Upper lobe of right lung (tissue), 1 donor: ENCODE data around the gene RNF207. TPM values are rescaled to one million over a fixed set of nuclear protein-coding genes. Genes with fewer than 3 reads are reported as not detected.

Experiments
- ATAC-seq: fragments of 200-7000 bp; cut with Tn5 transposase; one replicate; pipeline ENCODE4 v1.9.1; 2020; ENCODE audit warnings: mild to moderate bottlenecking, moderate library complexity
- DNase-seq: peaks from one replicate; pipeline ENCODE4 v3.0.0-alpha.2; 2020
- H3K27ac ChIP-seq: fragments of 200-600 bp; one replicate; pipeline ENCODE4 v1.8.0; 2022
- H3K27me3 ChIP-seq: fragments of 200-600 bp; one replicate; pipeline ENCODE4 v1.8.0; 2022; ENCODE audit warnings: mild to moderate bottlenecking
- H3K36me3 ChIP-seq: fragments of 200-600 bp; one replicate; pipeline ENCODE4 v1.8.0; 2022
- H3K4me1 ChIP-seq: fragments of 200-600 bp; one replicate; pipeline ENCODE4 v1.8.0; 2022
- H3K4me3 ChIP-seq: fragments of 200-600 bp; one replicate; pipeline ENCODE4 v1.8.0; 2022; ENCODE audit warnings: mild to moderate bottlenecking
- H3K9me3 ChIP-seq: fragments of 200-600 bp; one replicate; pipeline ENCODE4 v1.8.0; 2022
- CTCF ChIP-seq: fragments of 200-600 bp; IDR thresholded peaks from one replicate; pipeline ENCODE4 v1.8.0; 2022; ENCODE audit warnings: antibody characterized with exemption
- intact Hi-C: fragments of 100-400 bp; cut with DNase I; formaldehyde crosslinking; loops from one replicate; pipeline ENCODE4 v1.11.0; 2022
- total RNA-seq: library from RNA; stranded (reverse); fragmentation: NEBNext Ultra II Directional; extraction: Animal tissue kit (Norgen Biotek cat#: 25700); gene quantifications from one replicate; pipeline ENCODE4 v1.2.1, GENCODE V29; 2021
- donor health status: DM: no; HTN: yes; CAD: no; lungs with severe emphysema.

Gene RNF207
- total RNA-seq, 1 donor from 2014 or later: 12.7 TPM

- Histone ChIP-seq H3K9me3 (no peaks in the 10 kb centered on the region), H3K27ac (no peak overlapping the region), H3K4me3 (no peak overlapping the region), H3K4me1 (peaks cover 6% of the 10 kb centered on the region), H3K36me3 (peaks cover 61% of the 10 kb centered on the region), H3K27me3 (peaks cover 7% of the 10 kb centered on the region)
- ATAC-seq: peak; percentile 32
- intact Hi-C loops: no loop called here
- TF ChIP-seq CTCF: peak; percentile 39
- DNase-seq: no peak
Observed at GRCh38 chr1:6185635-6186382, 20.1 kb upstream of the RNF207 start.

GRCh38 chr1:6188466-6188865 lies 17.5 kb upstream of the RNF207 start:
- intact Hi-C loops: no loop called here
- Histone ChIP-seq H3K36me3 (peaks cover 85% of the 10 kb centered on the region), H3K4me3 (no peak overlapping the region), H3K27me3 (no peaks in the 10 kb centered on the region), H3K27ac (no peak overlapping the region), H3K4me1 (no peaks in the 10 kb centered on the region), H3K9me3 (no peaks in the 10 kb centered on the region)
- no peak for DNase-seq
- no peak for TF ChIP-seq CTCF
- ATAC-seq: no peak

- TF ChIP-seq CTCF: no peak
- ATAC-seq (no peak), DNase-seq (no peak)
- peaks cover 97% of the 10 kb centered on the region for H3K36me3 ChIP-seq
- intact Hi-C loops: no loop called here
- H3K27ac ChIP-seq: no peak overlapping the region
- no peaks in the 10 kb centered on the region for H3K27me3 ChIP-seq
- no peak overlapping the region for H3K4me3 ChIP-seq
- no peaks in the 10 kb centered on the region for H3K9me3 ChIP-seq
- no peaks in the 10 kb centered on the region for H3K4me1 ChIP-seq
Observed at GRCh38 chr1:6191968-6192367, 14.0 kb upstream of the RNF207 start.

- intact Hi-C loops: no loop called here
- no peak for DNase-seq
Observed at GRCh38 chr1:6197746-6198427, 8.0 kb upstream of the RNF207 start.

GRCh38 chr1:6198646-6199297 lies 7.1 kb upstream of the RNF207 start:
- peak overlapping the region; percentile 83 for H3K27ac ChIP-seq
- H3K27me3 ChIP-seq: no peaks in the 10 kb centered on the region

More at GRCh38 chr1:6197746-6198427, 8.0 kb upstream of the RNF207 start:
- H3K4me1 ChIP-seq: peaks cover 20% of the 10 kb centered on the region
- H3K36me3 ChIP-seq: peaks cover 45% of the 10 kb centered on the region
- no peak overlapping the region for H3K27ac ChIP-seq
- H3K27me3 ChIP-seq: no peaks in the 10 kb centered on the region
- H3K4me3 ChIP-seq: peak overlapping the region; percentile 70
- no peaks in the 10 kb centered on the region for H3K9me3 ChIP-seq
- no peak for TF ChIP-seq CTCF
- no peak for ATAC-seq

More at GRCh38 chr1:6198646-6199297, 7.1 kb upstream of the RNF207 start:
- intact Hi-C loops: no loop called here
- peaks cover 20% of the 10 kb centered on the region for H3K4me1 ChIP-seq
- peaks cover 36% of the 10 kb centered on the region for H3K36me3 ChIP-seq
- ATAC-seq: peak; percentile 1
- H3K4me3 ChIP-seq: peak overlapping the region; percentile 70
- TF ChIP-seq CTCF: no peak
- DNase-seq: no peak
- no peaks in the 10 kb centered on the region for H3K9me3 ChIP-seq
